GM19043 (cell line): ENCODE data around the gene METTL3.

Source experiments
- ATAC-seq: cut with Tn5 transposase; IDR thresholded peaks from one replicate; pipeline ENCODE4 v1.9.1; 2021; ENCODE audit warnings: low read depth; ENCODE audit not compliant: unreplicated experiment

METTL3 gene

DNA sequence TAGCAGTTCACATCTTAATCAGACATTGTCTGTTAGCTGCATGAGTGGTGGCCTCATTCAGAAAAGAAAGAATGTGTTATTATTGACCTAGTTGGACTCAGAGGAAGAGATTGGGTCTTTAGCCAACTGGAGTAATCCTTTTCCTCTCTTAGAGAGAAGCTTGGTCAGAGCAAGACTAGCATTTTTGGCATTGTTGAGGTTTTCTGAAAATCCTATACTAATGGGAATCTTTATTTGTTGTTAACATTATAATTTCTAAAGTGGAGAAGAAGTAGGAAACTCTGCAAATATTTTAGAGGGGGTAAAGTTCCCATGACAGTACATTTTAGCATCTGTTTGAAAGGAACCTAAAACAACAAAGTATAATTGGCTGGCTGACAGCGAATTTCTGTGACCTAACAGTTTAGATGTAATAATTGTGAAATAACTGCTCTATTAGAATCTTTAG is 24.5 kb downstream of the METTL3 start:
- no peak for ATAC-seq

DNA sequence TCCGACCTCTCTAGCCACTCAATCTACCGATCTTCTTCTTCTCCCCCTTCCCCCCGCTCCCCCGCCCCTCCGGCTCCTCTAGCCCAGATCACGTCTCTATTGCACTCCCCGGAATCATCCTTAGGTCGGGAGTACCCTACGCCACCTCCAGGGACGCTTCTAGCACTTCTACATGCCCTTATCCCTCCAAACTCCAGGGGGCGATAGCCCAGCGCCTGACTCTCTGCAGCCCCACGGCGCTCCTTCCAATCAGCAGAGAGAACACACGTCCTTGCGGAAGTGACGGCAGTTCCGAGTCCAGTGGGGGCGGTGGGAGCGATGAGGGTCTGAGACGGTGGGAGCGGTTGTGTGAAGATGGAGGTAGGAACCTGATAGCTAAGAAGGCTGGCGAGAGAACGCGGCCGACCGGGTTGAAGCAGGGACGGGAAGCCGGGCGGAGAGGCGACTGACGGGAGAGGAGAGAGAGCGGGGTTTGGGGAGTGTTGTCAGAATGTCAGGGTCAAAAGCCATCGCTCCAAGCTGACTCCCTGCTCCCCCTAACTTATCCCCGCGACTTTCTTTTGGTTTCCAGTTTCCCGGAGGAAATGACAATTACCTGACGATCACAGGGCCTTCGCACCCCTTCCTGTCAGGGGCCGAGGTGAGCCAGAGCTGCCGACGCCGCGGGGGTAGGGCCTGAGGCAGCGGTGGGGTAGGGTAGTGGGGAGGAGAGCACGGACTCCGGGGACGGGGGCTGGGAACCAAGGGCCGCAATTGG is 34.0 kb downstream of the METTL3 start, which contains the start of the genes RAB2B and TOX4:
Gene RAB2B, minus strand, starts transcription at position 35 of the 757 bp plus-strand sequence. CDS start 87 bp downstream, outside the sequence.
Gene TOX4, plus strand, starts transcription at position 271 of the 757 bp plus-strand sequence. Its CDS starts 84 bp downstream, at position 355.
- ATAC-seq, result peak; percentile 99

GRCh38 chr14:21476523-21476924 is 34.6 kb downstream of the METTL3 start:
- peak; percentile 25 for ATAC-seq

- ATAC-seq, result no peak
These were observed 35.2 kb downstream of the METTL3 start for GRCh38 chr14:21475767-21476522.

- ATAC-seq, result no peak
These were observed 43.5 kb downstream of the METTL3 start for GRCh38 chr14:21467616-21468015.

DNA sequence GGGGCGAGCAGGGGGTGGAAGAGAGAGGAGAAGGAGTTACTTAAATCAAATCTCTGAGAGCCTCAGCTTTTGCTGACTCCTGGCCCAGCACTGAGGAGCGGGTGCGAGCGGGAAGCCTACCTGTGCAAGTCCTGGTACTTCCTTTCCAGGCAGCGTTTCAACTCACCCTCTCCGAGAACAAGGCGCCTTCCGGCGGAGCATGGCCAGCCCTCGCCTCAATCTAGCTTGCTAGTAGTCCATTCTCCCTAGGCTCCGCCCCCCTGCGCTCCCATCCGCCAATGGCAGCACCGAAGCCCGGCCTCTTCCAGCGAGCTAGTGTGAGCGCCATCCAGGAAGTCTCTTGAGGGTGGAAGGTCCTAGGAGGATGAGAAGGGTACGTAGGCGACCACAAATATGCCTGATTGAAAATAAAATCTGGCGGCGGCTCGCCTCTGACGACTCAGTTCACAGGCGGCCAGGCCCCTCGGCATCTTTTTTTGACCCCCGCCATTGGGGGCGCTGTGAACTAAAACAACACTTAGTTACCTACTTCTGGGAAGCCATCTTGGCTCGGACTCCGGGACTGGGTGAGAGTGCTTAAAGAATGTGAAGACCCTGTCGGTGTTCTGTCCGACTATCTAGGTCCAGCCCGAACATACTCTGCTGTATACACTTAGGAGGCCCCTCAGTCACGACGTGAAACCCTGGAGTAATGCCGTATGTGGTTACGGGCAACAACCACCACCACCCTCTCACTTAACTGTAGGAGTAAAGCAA is 55.0 kb downstream of the METTL3 start, which contains the start of gene CHD8:
Gene CHD8, minus strand, starts transcription at position 212 of the 756 bp plus-strand sequence. CDS start 24,480 bp downstream, outside the sequence.
- ATAC-seq, result peak; percentile 98

DNA sequence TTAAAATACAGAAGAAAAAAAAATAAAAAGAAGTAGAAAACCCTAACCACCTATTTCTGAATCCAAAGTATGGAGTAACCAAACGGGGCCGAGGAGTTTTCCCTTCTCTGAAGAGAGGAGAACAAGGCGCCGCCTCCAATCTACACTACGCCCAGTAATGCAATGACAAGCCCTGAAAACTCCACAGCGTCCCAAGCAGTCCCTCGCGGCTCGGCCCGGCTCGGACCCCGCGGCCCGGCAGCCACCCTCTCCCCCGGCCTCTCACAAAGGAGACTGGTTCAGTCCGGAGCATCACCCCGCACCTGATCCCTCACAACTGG is 55.6 kb downstream of the METTL3 start:
- peak; percentile 15 for ATAC-seq

DNA sequence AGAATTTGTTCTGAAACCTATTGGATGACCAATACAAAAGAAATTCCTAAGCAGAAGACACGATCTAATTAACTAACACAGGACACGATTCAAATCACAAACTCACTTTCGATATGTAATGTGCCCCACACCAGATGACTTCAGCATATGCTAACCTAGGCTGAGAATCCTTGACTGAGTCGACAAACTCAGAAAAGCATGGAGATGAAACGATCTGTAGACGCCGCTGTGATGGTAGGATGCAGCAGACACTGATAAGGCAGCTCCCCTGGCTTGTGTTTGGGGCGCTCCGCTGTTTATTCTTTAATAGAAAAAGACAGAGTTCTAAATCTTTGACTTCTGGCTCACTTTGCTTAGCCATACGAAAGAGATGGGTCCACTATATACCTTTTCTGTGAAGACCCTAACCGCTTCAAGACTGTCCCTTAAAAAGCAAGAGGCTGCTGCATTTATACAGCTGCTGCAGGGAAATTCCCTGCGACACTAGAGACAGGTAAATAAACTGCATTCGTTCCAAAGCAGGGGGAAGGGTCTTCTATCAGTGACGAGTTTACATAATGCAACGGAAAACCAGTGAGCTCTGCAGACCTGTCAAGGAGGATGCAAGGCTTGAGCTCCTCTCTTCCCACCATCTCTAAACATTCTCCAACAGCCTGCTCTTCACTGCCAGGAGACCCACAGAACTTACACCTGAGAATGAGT is 56.1 kb downstream of the METTL3 start:
- no peak for ATAC-seq

DNA sequence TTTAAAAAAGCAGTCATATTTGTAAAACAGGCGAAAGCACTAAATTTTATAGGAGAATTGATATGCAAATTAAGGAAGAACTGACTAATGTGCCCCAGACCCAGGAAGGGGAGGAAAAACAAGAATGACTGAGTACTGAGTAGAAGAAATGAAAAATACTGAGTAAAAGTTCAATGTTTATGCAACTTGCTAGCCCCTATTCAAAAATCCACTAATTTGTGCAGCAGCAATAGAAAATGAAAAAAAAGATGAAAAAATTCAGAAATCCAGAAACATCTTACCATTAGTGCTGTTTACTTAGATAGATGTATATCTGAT is 61.3 kb downstream of the METTL3 start:
- ATAC-seq, result no peak
